ENCODE data around the gene SPOPL.

Gene SPOPL

DNA sequence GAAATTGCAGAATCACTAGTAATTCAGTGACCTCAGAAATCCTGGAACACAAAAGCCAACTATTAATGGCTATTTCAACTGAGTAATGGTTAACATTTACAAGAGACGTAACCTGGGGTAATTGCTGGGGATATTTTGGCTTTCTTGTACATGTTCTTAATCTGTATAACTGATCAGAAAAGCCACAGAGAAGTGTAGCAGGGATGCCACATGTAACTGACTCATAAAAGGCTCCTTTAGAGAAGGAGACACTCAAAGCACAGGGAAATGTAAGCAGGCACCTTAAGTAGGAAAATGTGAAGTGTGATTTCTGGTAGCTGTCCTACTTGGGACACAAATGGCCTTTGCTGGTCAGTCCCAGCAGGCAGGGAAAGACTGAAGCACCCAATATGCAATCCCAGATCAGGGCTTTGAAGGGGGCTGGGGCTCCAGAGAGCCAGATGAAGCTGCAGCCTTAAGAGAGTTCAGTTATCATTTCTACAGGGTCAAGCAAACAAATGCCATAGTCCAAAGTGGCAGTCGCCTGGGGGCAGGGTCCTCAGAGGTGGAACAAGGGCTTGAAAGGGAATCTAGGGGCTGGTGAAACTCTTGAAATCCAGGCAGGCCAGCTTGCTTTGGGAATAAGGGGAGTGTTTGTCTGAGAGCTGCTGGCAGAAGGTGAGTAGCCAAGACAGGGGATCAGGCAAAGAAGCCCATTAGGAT lies 7.2 kb upstream of the SPOPL start:
- DNase-seq (ENCODE audit: low read depth in 1 of 2, low spot score in 1 of 2), result no peak

- DNase-seq (ENCODE audit: low read depth in 1 of 2, low spot score in 1 of 2), result no peak
Observed at GRCh38 chr2:138495384-138495783, 6.2 kb upstream of the SPOPL start.

GRCh38 chr2:138496096-138496651 lies 5.4 kb upstream of the SPOPL start:
- no peak for DNase-seq (ENCODE audit: low read depth in 1 of 2, low spot score in 1 of 2)

GRCh38 chr2:138497294-138497693 lies 4.3 kb upstream of the SPOPL start:
- DNase-seq (ENCODE audit: low read depth in 1 of 2, low spot score in 1 of 2), result no peak

- DNase-seq (ENCODE audit: low read depth in 1 of 2, low spot score in 1 of 2), result no peak
Observed at GRCh38 chr2:138499684-138500083, 1.9 kb upstream of the SPOPL start.

DNA sequence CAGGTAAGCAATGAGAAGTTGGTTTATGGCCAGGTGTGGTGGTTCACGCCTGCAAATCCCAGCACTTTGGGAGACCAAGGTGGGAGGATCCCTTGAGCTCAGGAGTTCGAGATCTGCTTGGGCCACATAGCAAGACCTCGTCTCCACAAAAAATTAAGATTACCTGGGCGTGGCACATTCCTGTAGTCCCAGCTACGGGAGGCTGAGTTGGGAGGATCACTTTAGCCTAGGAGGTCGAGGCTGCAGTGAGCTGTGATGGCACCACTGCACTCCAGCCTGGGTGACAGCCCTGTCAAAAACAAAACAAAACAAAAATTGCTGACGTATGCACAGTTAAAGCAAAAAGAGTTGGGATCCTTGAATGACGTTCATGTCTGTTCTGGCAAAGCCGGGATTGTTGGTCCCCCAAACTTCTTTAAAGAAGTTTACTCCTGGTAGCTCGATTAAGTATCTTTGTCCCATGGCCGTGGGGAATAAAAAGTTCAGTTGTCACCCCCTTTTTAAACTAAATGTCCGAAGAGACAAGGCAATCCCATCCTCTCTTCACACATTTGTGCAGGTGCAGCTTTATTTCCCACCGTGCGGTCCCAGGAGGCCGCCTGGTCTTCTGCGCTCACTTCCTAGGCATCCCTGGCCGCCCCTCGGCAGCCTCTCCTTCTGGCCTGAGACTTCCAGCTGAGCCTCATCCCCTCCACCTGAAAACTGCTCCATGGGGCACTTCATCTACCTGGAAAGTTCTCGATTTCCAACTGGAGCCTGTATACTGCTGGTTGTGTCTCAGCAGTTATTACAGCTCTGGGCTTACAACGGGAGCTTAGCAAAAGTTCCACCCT lies 762 bp upstream of the SPOPL start:
- no peak for DNase-seq (ENCODE audit: low read depth in 1 of 2, low spot score in 1 of 2)

DNA sequence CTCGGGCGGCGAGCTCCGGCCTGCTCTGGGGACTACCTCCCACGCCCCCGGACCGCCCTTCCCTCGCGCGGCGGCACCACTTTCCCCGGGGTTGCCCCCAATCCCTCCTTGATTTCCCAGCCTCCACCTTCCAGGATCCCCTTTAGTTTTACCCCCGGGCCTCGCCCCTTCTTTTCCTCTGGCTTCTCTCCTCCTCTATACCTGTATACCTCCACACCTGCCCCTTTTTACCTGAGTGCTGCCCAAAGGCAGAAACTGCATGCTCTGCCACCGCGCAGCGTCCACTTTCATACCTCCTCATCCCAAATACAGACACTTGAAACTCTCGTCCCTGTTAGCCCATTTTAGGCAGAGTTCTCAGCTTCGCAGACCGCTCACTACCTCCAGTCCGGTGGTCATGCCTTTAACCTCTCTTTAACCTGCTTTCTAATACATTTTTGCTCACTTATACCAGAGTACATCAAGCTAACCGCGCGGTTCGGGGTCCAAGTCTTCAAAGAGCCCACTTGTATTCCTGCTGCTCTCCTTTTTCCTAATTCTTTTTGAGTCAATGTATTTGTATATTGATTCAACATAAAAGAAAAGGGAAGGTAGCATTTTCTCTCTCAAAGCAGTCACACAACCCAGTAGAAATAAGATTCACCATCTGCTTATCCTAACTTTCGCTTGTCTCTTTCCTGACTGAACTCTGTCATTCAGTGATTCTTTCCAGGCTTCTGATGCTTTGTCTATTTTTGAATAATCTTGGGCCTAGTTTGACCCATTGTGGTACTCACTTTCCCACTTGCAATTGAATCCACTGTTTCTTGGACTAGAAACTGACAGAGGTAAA lies 901 bp downstream of the SPOPL start:
- no peak for DNase-seq (ENCODE audit: low read depth in 1 of 2, low spot score in 1 of 2)

GRCh38 chr2:138503087-138503442 lies 1.5 kb downstream of the SPOPL start:
- no peak for DNase-seq (ENCODE audit: low read depth in 1 of 2, low spot score in 1 of 2)

DNA sequence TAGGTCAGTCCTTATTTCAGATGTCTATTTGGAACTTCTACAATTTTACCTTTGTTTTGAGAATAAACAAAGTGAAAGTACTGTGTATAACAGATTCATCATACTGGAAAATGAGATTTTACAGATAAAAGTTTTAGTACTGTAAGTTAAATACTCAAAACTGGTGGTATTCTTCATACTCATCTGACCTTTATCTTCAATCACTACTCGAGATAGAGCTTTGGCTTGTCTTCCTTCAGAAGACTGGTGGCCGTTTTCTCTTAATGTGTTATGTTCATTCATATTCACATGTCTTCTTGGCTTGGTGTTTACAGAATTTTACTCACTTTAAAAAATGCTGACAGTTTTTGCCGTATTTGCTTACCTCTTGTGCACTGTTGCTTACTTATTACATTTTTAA lies 2.1 kb downstream of the SPOPL start:
- DNase-seq (ENCODE audit: low read depth in 1 of 2, low spot score in 1 of 2), result no peak

GRCh38 chr2:138504092-138504491 lies 2.5 kb downstream of the SPOPL start:
- DNase-seq (ENCODE audit: low read depth in 1 of 2, low spot score in 1 of 2), result no peak

GRCh38 chr2:138504546-138505235 lies 3.1 kb downstream of the SPOPL start:
- no peak for DNase-seq (ENCODE audit: low read depth in 1 of 2, low spot score in 1 of 2)

- no peak for DNase-seq (ENCODE audit: low read depth in 1 of 2, low spot score in 1 of 2)
Observed at GRCh38 chr2:138507267-138507666, 5.7 kb downstream of the SPOPL start.

DNA sequence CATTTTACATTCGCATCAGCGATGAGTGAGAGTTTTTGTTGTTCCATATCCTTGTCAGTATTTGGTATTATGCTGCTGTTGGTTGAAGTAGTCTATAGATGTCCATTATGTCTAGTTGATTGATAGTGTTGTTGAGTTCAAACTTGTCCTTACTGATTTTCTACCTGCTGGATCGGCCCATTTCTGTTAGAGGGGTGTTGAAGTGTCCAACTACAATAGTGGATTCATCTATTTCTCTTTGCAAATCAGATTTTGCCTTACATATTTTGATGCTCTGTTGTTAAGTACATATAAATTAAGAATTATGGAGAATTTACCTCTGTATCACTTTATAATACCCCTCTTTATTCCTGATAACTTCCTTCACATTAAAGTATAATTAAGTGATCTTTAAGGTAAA lies 8.7 kb downstream of the SPOPL start:
- DNase-seq (ENCODE audit: low read depth in 1 of 2, low spot score in 1 of 2), result no peak

DNA sequence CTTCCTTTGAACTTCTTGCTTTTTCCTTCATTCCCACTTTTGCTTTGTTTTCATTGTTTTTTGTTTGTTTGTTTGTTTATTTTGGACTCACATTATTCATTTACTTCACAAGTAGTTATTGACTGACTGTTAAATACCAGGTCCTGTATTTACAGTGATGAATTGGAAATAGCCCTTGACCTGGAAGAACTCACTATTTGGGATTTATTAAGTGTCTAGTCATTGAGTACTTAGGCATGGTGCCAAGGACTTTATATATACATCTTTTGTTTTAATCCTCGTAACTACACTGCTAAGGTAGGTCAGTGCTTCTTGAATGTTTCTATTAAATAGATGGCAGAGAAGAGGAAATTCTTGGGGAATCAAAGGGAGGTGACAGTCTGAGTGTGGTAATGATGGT lies 11.1 kb downstream of the SPOPL start:
- no peak for DNase-seq (ENCODE audit: low read depth in 1 of 2, low spot score in 1 of 2)

GRCh38 chr2:138514173-138514572 lies 12.6 kb downstream of the SPOPL start:
- DNase-seq (ENCODE audit: low read depth in 1 of 2, low spot score in 1 of 2), result no peak

GRCh38 chr2:138515092-138515491 lies 13.5 kb downstream of the SPOPL start:
- no peak for DNase-seq (ENCODE audit: low read depth in 1 of 2, low spot score in 1 of 2)

- DNase-seq (ENCODE audit: low read depth in 1 of 2, low spot score in 1 of 2), result no peak
Observed at GRCh38 chr2:138516030-138516704, 14.6 kb downstream of the SPOPL start.

DNA sequence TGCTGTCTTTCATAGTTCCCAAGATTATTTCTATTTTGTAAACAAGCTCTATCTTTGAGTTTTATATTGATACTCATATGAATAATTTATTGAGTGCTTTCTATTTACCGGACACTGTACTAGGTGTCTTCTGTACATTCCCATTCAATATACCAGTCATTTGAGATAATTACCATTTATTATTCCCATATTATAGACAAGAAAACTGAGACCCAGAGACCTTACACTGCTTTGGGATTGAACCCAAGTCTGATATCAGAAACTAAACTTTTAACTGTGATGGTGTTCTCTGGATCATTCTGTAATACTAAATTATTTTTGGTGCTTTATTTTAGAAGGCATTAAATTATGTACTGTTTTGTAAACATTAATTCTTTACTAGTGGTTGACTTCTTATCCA lies 17.3 kb downstream of the SPOPL start:
- no peak for DNase-seq (ENCODE audit: low read depth in 1 of 2, low spot score in 1 of 2)

DNA sequence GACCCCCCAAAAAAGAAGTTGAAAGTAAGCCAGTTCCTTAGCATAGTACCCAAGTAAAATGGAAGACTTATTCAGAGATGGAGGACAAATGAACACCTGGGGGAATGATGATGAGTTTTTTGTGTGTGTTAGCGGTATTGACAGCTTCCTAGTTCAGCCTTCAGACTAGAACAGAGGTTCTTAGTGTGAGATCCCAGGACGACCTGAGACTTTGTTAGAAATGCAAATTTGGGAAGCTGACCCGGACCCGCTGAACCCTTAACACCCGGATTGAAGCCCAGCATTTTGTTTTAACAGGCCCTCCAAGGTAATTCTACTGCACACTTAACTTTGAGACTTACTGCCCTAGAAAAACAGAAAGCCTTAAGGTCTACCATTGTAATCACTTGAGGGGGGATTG lies 20.3 kb downstream of the SPOPL start:
- DNase-seq (ENCODE audit: low read depth in 1 of 2, low spot score in 1 of 2), result no peak

GRCh38 chr2:138522556-138522955 lies 21.0 kb downstream of the SPOPL start:
- DNase-seq (ENCODE audit: low read depth in 1 of 2, low spot score in 1 of 2), result no peak
